Central memory CD8-positive, alpha-beta T cell (primary cell): Measurements from ENCODE around the gene ZFPM1.
"Not testable (repeated sequence)": the region's sequence is repeated elsewhere in the genome, so short reads cannot be mapped to it uniquely, and the experiment has no call there.

Experiments used
- ATAC-seq: fragments of 150-1000 bp; cut with Tn5 transposase; replicated peaks from 2 replicates; pipeline ENCODE4 v1.10.0; 2022; ENCODE audit warnings: mild to moderate bottlenecking, moderate FRiP score, moderate number of reproducible peaks; ENCODE audit not compliant: poor library complexity, severe bottlenecking; ENCODE audit errors: extremely low read depth
- DNase-seq, 2 donors: peaks; one replicate each; pipeline ENCODE4 v3.0.0; 2021; ENCODE audit warnings: low spot score in 2 of 2
- H3K27ac Mint-ChIP-seq: one replicate; pipeline ENCODE4 v1.8.0; 2022; ENCODE audit warnings: low read depth, mild to moderate bottlenecking, moderate library complexity, mixed read lengths
- H3K27me3 Mint-ChIP-seq: one replicate; pipeline ENCODE4 v1.8.0; 2022; ENCODE audit warnings: mixed read lengths
- H3K36me3 Mint-ChIP-seq: one replicate; pipeline ENCODE4 v1.8.0; 2022; ENCODE audit warnings: mild to moderate bottlenecking, moderate library complexity, mixed read lengths; ENCODE audit not compliant: insufficient read depth
- H3K4me1 Mint-ChIP-seq: one replicate; pipeline ENCODE4 v1.8.0; 2022; ENCODE audit warnings: mixed read lengths
- H3K4me3 Mint-ChIP-seq: one replicate; pipeline ENCODE4 v1.8.0; 2022; ENCODE audit warnings: mild to moderate bottlenecking, moderate library complexity, mixed read lengths
- H3K9me3 Mint-ChIP-seq: one replicate; pipeline ENCODE4 v1.8.0; 2022; ENCODE audit warnings: mixed read lengths

ZFPM1 gene

DNA sequence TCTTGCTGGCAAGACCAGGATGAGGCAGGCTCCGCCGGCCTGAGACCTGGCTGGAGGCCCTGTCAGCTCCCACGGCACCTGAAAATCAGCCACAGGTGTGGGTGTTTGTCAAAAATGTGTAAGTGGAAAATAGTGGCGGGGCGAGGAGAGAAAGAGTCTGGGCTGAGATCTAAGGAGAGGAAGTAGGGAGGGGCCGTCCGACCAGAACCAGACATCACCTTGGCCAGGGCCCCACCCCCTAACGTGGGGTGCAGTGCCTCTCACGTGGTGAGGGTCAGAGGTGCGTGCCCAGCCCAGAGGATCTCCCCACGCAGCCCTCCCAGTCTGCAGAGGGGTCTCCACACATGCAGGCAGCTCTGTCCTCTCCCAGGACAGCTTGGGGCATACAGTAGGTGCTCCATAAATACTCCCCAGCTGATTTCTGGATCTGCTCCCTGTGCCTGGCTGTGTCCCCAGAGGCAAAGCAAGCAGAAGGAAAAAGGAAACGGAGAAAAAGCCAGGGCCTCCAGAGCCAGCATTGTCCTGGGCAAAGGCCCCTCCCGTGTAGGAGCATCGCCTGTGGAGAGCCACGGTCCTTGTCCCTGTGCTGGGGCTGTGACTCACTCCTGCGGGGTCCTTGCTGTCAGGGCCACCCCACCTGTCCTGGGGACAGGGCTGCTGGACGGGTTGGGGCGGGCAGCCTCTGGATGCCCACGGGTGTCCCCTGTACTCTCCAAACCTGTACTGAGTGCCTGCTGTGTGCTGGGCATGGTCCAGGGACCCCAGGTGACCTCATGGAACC lies 16.7 kb downstream of the ZFPM1 start:
- ATAC-seq (peak; percentile 56), DNase-seq (peak in 1 of 2 donors; percentile 43)
- peaks cover 55% of the 10 kb centered on the region for H3K4me1 Mint-ChIP-seq
- peak overlapping the region; percentile 45 for H3K4me3 Mint-ChIP-seq
- no peaks in the 10 kb centered on the region for H3K27me3 Mint-ChIP-seq
- peaks cover 41% of the 10 kb centered on the region for H3K36me3 Mint-ChIP-seq
- no peaks in the 10 kb centered on the region for H3K9me3 Mint-ChIP-seq
- H3K27ac Mint-ChIP-seq: peak overlapping the region; percentile 89

DNA sequence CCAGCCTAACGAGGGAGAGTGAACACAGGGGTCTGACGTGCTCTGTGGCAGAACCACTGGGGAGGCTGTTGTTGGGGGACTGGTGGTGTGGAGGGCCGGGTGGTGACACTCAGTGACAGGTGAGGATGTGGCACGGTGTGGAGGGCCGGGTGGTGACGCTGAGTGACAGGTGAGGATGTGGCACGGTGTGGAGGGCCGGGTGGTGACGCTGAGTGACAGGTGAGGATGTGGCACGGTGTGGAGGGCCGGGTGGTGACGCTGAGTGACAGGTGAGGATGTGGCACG lies 17.3 kb downstream of the ZFPM1 start:
- Mint-ChIP-seq H3K4me3 (peak overlapping the region; percentile 45), H3K4me1 (peaks cover 53% of the 10 kb centered on the region), H3K27ac (peak overlapping the region; percentile 89), H3K36me3 (peaks cover 42% of the 10 kb centered on the region)
- not testable (repeated sequence) for H3K9me3 Mint-ChIP-seq, H3K27me3 Mint-ChIP-seq
- DNase-seq: peak in 1 of 2 donors; percentile 32
- peak; percentile 29 for ATAC-seq

DNA sequence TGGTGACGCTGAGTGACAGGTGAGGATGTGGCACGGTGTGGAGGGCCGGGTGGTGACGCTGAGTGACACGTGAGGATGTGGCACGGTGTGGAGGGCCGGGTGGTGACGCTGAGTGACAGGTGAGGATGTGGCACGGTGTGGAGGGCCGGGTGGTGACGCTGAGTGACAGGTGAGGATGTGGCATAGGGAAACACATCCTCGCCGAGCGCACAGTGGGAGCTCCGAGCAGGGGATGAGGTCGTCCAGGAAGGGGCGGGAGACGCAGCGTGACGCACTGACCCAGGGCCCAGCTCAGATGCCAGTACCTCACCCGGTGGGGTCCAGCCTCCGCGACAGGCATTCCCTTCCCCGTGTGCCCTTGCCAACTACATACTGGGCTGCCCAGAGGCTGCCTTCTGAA lies 17.6 kb downstream of the ZFPM1 start:
- not testable (repeated sequence) for ATAC-seq, H3K4me3 Mint-ChIP-seq

DNA sequence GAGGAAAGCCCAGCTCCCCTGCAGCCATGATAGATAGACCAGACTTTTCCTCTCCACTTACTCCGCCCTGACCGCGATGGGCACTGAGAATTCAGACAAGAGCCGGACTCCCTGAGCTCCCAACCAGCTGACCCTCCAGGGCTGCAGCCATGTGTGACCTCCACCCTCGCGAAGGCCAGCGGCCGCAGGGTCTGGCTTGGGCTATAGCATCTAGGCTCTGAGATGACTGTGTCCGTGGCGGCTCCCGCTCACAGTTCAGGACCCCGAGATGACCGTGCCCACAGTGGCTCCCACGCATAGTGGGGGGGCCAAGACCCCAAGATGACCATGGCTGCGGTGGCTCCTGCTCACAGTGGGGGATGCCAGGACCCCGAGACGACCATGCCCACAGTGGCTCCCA lies 18.0 kb downstream of the ZFPM1 start:
- H3K4me1 Mint-ChIP-seq: peaks cover 50% of the 10 kb centered on the region
- H3K9me3 Mint-ChIP-seq: no peaks in the 10 kb centered on the region
- no peaks in the 10 kb centered on the region for H3K27me3 Mint-ChIP-seq
- H3K36me3 Mint-ChIP-seq: peaks cover 37% of the 10 kb centered on the region
- H3K27ac Mint-ChIP-seq: peak overlapping the region; percentile 89
- no peak for ATAC-seq
- no peak overlapping the region for H3K4me3 Mint-ChIP-seq
- DNase-seq: no peak

More for the DNA sequence above, 17.6 kb downstream of the ZFPM1 start:
- not testable (repeated sequence) for H3K27me3 Mint-ChIP-seq, DNase-seq, H3K9me3 Mint-ChIP-seq
- peaks cover 42% of the 10 kb centered on the region for H3K36me3 Mint-ChIP-seq
- H3K27ac Mint-ChIP-seq: peak overlapping the region; percentile 89
- H3K4me1 Mint-ChIP-seq: peaks cover 53% of the 10 kb centered on the region

DNA sequence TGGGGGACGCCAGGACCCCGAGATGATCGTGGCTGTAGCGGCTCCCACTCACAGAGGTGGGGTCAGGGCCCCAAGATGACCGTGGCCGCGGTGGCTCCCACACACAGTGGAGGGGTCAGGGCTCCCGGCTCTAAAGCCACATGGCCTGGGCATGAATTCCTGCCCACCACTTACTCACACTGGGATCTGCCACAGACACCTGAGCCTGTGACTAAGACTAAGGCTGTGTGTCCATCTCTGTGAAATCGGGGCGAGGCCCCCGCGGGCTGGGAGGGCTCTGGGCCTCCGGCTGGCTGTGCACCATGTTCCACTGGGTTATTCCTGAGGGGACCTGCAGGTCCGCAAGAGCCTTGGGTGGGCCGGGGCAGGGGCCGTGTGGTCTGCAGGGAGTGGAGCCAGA lies 18.5 kb downstream of the ZFPM1 start:
- DNase-seq (no peak), ATAC-seq (no peak)
- Mint-ChIP-seq H3K27ac (no peak overlapping the region), H3K9me3 (no peaks in the 10 kb centered on the region), H3K4me3 (no peak overlapping the region), H3K27me3 (no peaks in the 10 kb centered on the region), H3K36me3 (peaks cover 35% of the 10 kb centered on the region), H3K4me1 (peaks cover 48% of the 10 kb centered on the region)

DNA sequence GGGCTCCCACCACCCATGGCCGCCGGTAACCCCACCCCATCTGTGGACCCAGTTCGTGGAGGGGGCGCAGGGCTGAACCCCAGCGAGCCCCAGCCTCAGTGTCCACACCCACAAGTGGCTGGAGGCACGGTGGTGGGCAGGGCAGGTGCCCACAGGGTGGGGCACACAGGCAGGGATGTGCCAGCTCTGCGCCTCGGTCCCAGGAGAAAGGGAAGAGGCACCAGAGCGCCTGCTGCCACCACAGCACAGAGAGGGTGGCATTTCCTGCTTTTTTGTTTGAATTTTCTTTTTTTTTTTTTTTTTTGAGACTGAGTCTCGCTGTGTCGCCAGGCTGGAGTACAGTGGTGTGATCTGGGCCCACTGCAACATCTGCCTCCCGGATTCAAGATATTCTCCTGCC lies 19.0 kb downstream of the ZFPM1 start:
- no peak for DNase-seq
- H3K36me3 Mint-ChIP-seq: peaks cover 39% of the 10 kb centered on the region
- peaks cover 48% of the 10 kb centered on the region for H3K4me1 Mint-ChIP-seq
- H3K27ac Mint-ChIP-seq: no peak overlapping the region
- ATAC-seq: peak; percentile 12
- H3K27me3 Mint-ChIP-seq: no peaks in the 10 kb centered on the region
- no peaks in the 10 kb centered on the region for H3K9me3 Mint-ChIP-seq
- H3K4me3 Mint-ChIP-seq: peak overlapping the region; percentile 29

DNA sequence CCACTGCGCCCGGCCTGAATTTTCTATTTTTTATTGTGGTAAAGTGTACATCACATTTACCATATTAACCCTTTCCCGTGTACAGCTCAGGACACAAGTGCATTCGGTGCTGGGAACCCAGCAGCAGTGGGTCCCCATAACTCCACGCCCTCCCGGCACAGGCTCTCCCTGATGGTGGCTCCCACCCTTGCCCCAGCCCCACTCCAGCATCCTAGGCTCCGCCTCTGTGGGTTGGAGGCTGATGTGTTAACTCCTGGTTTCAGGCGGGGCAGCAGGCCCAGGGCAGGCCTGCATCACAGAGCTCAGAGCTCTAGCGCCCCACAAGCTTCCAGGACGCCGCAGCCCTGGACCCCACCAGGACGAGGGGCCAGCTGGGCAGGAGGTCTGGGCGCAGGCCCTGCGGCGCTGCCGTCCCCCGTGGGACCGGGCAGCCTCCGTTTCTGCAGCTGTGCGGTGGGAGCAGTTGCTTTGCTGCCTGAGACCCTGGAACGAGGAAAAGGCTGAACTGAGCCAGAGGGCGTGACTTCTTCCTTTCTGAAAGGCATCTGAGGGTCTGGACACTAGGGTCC lies 19.6 kb downstream of the ZFPM1 start:
- H3K27me3 Mint-ChIP-seq: no peaks in the 10 kb centered on the region
- no peaks in the 10 kb centered on the region for H3K9me3 Mint-ChIP-seq
- H3K27ac Mint-ChIP-seq: no peak overlapping the region
- H3K4me3 Mint-ChIP-seq: peak overlapping the region; percentile 29
- DNase-seq (no peak), ATAC-seq (no peak)
- H3K36me3 Mint-ChIP-seq: peaks cover 39% of the 10 kb centered on the region
- H3K4me1 Mint-ChIP-seq: peaks cover 48% of the 10 kb centered on the region

DNA sequence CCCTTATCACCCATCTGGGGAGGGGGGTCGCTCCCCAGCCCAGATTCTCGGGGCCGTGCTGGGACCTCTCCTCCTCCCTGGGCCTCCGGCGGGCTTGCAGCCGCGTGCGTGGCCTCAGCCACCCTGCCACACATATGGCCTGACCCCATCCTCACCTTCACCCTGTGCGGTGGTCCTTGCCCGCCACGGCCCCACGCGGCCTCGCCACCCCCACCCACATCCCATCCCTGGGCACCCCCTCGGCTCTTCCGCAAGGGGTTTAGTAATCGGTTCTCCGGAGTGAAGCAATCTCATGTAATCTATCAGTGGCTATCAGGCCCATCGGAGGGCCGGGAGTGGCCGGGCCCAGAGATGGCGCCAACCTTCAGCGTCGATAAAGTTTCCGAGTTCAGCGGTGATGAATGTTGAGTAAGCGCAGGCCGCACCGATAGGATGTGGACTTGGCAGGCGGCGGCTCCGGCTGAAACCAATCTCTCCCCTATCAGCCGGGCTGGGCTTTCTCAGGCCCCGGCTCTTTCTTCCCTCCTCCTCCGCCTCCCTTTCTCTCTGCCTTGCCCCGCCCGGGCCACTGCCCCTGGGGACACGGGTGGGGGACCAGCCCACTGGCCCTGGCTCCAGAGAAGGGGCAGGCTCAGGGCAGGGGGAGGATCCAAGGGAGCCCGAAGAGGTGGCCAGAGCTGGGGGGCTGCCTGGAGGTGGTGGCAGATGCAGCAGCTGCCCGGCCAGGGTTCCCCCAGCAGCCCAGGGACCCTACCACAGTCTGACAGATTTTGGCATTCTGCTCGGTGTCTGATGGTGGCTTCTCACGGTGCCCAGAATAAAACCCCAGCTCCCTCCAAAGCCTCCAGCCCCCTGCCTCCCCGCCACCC lies 20.8 kb downstream of the ZFPM1 start:
- H3K9me3 Mint-ChIP-seq: no peaks in the 10 kb centered on the region
- no peak overlapping the region for H3K4me3 Mint-ChIP-seq
- peaks cover 58% of the 10 kb centered on the region for H3K4me1 Mint-ChIP-seq
- DNase-seq (no peak), ATAC-seq (no peak)
- H3K27ac Mint-ChIP-seq: peak overlapping the region; percentile 86
- H3K36me3 Mint-ChIP-seq: peaks cover 42% of the 10 kb centered on the region
- H3K27me3 Mint-ChIP-seq: no peaks in the 10 kb centered on the region

DNA sequence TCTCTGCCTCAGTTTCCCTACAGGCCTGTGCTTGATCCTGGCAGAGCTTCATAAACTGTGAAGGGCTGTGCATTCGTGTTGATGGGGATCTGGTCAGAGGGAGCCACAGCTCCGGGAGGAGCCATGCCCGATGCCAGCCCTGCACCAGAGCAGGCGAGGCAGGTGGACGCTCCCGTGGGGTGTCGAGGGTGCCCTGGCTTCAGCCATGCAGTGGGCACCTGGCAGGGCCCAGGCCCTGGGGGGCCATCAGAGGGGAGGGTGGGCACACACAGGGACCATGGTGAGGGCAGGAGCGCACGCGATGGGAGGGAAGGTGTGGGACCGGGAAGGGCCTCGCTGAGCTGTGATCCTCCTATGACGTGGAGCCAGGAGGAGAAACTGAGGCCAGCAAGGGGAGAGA lies 22.0 kb downstream of the ZFPM1 start:
- H3K4me3 Mint-ChIP-seq: peak overlapping the region; percentile 8
- H3K27ac Mint-ChIP-seq: peak overlapping the region; percentile 86
- H3K36me3 Mint-ChIP-seq: peaks cover 40% of the 10 kb centered on the region
- no peaks in the 10 kb centered on the region for H3K27me3 Mint-ChIP-seq
- ATAC-seq (no peak), DNase-seq (no peak)
- H3K9me3 Mint-ChIP-seq: no peaks in the 10 kb centered on the region
- peaks cover 57% of the 10 kb centered on the region for H3K4me1 Mint-ChIP-seq

DNA sequence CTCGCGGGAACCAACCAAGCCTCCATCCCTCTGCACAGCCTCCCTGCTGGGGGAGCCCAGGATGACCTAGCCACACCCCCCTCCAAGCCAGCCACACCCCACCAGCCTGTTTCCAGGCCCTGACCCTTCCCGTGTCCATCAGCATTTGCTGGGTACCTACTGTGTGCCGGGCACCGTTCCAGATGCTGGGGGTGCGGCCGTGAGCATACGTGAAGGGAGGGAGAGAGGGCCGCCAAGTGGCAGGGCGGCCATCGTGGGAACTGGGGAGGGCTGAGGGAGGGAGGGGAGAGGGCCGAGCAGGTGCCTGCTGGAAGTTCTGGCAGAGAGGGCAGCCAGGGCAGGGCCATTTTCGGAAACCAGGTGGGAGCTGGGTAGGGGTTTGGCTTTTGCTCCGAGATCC lies 23.1 kb downstream of the ZFPM1 start:
- Mint-ChIP-seq H3K4me1 (peaks cover 53% of the 10 kb centered on the region), H3K36me3 (peaks cover 34% of the 10 kb centered on the region), H3K27me3 (no peaks in the 10 kb centered on the region), H3K9me3 (no peaks in the 10 kb centered on the region), H3K4me3 (peak overlapping the region; percentile 58), H3K27ac (peak overlapping the region; percentile 85)
- no peak for ATAC-seq
- no peak for DNase-seq

DNA sequence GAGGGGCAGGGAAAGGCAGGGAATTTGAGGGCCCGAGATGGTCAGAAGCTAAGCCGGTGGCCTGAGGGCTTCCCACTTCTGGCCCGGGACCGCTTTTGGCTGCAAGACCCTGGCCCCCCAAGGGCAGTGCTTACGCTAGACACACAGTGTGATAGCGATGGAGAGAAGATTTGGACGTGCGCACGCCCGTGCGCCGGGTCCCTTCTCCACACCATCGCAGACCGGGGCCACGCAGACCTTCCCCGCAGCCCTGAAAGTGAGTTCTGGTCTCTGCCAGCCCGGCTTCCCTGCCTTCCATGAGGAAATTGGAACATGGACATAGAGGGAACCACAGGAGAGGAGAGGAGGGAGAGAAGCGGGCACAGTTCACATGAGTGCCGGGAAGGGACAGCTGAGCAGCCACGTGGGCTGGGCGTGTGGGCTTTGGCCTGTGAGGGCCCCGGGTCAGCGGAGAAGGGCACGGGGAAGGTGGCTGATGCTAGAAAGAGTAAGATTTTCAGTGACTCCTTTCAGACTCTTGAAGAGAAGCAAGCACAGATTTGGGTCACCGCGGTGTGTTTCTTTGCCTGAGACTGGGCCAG lies 23.8 kb downstream of the ZFPM1 start:
- no peaks in the 10 kb centered on the region for H3K9me3 Mint-ChIP-seq
- peaks cover 51% of the 10 kb centered on the region for H3K4me1 Mint-ChIP-seq
- H3K27ac Mint-ChIP-seq: peak overlapping the region; percentile 85
- peak overlapping the region; percentile 58 for H3K4me3 Mint-ChIP-seq
- DNase-seq: no peak
- no peak for ATAC-seq
- peaks cover 36% of the 10 kb centered on the region for H3K36me3 Mint-ChIP-seq
- no peaks in the 10 kb centered on the region for H3K27me3 Mint-ChIP-seq

DNA sequence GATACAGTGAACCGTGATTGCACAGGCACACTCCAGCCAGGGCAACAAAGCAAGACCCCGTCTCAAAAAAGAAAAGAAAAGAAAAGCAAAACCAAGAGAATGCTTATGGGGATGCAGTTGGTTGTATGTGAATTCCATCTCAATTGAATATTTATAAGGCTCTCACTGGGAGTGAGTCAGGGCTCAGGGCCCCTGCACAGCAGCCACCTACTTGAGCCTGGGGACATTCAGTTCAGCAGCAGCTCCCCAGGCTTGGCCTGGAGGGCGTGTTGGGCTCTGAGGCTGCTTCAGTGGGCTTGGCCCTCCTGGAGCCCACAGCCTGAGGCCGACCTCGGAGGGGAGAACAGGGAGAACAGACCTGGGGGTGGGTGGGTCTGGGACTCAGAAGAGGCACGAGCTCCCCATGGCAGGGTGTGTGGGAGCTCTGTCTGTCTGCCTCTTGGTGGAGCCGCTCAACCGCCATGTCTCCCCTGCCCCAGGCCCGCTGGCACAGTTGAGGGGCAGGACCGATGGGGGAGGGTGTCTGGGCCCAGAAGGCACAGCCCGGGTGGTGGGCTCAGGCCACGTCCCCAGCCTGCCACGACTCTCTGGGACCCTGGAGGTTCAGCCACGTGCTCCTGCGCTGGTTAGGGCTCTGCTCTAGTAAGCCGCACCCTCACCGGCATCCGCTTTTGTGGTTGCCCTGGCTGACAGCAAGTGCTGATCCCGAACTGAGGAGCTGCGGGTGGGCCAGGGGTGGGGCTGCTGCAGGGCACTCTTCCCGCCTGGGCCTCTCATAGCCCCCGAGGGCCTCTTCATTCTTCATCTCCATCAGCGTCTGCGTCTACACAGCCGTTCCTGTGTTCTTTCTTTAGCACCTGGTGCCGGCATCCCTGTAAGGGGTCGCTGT lies 24.8 kb downstream of the ZFPM1 start:
- ATAC-seq: peak; percentile 25
- no peak for DNase-seq
- peak overlapping the region; percentile 58 for H3K4me3 Mint-ChIP-seq
- peaks cover 47% of the 10 kb centered on the region for H3K4me1 Mint-ChIP-seq
- H3K27me3 Mint-ChIP-seq: no peaks in the 10 kb centered on the region
- H3K27ac Mint-ChIP-seq: peak overlapping the region; percentile 85
- no peaks in the 10 kb centered on the region for H3K9me3 Mint-ChIP-seq
- peaks cover 32% of the 10 kb centered on the region for H3K36me3 Mint-ChIP-seq
